GM19025 (cell line): ENCODE data around the gene LRRC73.
A peak's percentile ranks its signal among the peaks of the same experiment; 100 is the strongest.

ENCODE experiments used
- ATAC-seq: cut with Tn5 transposase; IDR thresholded peaks from one replicate; pipeline ENCODE4 v1.9.1; 2021; ENCODE audit warnings: mild to moderate bottlenecking, low read depth, moderate library complexity; ENCODE audit not compliant: unreplicated experiment

LRRC73 gene

DNA sequence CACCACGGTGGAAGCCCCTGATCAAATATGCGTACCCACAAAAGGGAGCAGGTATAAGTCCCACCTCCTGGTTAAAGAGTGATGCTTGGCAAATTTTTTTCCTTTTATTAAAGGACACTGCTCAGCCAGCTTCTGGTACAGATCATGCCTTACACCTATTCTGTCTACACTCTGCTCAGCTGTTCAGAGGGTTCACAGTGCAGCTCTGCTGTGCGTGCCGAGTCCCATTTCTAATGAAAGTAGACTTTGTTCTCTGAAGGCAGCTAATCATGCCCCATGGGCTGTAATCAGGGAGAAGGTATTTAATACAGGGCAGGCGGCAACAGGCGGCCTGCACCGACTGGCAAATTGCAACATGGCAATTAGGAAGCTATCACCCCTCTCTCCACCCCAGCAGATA, 16.3 kb downstream of the LRRC73 start:
- ATAC-seq: no peak

DNA sequence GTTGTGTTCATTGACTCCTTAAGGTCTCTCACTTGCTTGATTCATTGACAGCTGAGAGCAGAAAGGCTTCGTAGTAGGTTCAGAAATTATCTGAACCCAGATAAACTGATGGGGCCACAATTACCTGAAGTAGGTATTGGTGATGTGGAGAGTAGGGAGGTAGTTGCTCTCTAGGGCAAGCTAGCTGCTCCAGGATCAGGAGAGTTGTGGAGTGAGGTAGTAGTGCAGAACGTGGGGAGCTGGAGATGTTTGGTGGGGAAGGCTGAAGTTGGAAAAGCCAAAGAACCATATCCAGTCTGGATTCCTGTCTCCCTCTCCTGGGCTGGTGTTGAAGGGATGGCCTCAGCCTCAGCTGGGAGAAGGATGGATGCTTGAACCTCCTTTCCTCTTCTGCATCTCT, 16.9 kb downstream of the LRRC73 start:
- ATAC-seq: no peak

DNA sequence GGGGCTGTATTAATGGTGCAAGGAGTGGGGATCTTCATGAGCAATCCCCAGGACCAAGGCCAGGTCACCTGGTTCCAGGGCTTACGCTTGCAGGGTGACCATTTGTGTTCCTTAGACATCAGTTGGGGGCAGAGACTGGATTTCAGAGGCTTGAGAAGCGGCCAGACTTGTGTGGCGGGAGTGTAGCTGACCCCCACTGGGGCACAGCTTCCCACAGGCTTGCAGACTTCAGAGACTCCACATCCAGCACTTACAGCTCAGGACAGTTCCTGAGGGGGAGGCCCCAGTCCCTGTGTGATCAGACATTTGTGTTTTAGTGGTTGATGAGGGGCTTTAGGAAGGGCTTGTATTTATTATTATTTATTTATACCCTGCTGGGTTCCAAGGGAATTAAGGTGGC, 17.5 kb downstream of the LRRC73 start:
- no peak for ATAC-seq

DNA sequence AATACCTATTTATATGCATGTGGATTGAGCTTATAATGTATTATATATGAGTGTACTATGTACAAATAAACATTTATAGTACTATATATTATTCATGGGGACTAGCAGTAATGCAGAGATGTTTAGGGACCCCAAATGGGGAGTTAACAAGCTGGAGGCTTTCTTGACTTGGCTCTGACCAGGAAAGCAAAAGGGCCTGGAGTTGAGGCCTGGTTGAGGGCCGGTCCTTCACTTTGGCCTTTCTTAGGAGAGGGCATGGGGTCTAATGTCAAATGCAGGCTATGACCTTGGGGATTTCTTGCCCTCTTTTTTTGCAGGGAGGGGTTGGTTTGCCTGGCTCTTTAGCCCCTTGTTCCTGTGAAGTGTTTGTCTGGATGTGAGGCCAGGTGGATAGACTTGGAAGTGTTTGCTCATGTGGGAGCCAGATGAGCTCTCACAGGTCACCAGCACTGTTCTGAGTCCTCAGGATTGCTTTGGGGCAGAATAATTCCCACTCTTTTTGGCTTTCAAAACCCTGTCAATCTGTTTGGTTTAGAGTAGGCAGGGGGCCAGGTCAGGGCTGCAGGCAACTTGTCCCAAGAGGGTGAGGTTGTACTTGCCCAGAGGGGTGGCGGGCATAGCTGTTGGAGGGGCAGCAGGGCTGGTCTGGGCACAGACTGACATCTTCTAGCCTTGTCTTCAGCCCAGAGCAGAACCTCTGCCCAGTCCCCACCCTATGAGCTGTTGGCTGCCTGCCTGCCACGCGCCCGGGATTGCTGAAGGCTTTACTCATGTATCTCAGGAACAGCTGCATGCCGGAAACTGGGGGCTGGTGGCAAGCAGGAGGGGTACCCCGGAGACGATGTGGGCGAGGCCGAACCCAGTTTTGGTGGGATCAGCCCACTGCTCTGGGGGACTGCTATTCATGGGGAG, 18.1 kb downstream of the LRRC73 start:
- ATAC-seq: no peak

DNA sequence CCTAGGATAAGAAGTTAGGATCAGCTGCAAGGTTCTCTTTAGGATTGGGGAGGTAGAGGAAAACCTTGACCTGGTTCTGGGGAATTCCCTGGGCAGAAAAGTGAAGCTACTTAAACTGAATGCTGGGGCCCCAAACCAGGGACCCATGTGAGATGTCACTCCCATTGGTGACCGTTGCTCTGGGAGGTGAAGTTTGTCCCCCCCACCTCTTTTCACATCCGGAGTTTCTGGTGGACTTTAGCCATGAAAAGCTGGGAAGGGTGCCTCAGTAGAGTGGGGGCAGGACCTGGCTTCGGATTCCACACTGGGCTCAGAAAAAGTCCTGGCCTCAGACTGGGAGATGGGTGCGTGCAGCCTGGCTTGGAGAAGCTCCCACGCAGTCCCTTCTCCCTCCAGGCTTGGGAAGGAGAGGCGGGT, 19.6 kb downstream of the LRRC73 start:
- ATAC-seq: no peak

DNA sequence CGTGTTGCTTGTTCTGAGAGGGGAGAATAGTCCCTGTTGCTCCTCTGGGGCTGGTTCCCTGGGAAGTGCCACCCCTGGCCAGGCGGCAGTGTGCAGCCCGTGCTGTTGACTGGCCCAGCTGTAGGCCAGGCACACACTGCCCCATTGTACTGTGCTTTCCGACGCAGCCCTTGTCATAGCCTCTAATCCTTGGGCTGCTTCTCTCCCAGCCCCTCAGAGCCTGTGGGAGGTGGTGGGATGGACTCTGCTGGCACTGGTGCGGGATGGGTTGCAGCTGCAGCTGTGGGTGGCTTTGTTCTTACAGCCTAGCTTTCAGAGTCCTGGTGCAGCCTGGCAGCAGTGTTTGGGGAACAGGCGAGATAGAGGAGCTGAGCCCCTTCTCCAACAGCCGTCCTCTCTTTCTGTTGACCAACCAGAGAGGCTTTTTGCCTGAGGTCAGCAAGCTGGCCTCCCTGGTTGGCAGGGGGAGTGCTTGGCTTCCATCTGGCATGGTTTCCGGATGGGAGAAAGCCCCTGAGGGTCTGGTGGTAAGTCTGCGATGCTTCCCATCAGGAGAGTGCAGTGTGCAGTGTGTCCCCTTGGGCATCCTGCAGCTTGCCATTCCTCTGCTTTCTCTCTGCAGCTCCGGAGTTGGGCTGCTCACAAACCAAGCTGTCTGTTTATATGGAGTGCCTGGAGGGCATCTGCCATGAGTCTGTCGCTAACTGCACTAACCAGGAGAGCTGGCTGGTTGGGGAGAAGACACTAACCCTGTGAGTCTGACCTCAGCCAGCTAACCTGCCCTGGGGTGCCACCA, 20.7 kb downstream of the LRRC73 start:
- no peak for ATAC-seq

DNA sequence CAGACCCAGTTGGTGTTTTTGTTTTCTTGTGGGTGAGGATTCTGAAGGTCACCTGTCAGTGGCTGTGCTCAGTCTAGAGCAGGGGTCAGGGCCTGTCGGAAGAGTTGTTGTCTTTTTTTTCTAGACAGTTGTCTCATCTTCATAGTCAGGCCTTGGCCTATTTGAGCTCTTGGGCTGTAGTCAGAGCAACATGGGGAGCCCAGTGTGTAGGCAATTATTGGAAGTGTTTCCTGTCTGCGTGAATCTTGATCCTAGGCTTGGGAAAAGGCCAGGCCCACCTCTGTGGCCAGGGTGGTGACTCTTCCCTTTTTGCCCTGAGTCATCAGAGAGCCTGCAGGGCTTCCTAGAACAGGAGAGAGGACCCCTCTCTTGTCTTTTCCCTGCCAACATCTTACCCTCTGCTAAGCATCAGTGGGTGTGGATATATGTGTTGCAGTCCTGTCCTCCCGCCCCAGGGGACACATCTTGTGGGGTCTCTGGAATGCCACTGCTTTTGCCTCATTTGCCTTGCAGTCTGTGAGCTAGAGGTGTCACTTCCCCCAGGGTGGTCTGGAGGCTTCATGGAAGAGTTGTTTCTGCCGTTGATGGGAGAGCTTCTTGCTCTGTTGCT, 21.4 kb downstream of the LRRC73 start:
- no peak for ATAC-seq

DNA sequence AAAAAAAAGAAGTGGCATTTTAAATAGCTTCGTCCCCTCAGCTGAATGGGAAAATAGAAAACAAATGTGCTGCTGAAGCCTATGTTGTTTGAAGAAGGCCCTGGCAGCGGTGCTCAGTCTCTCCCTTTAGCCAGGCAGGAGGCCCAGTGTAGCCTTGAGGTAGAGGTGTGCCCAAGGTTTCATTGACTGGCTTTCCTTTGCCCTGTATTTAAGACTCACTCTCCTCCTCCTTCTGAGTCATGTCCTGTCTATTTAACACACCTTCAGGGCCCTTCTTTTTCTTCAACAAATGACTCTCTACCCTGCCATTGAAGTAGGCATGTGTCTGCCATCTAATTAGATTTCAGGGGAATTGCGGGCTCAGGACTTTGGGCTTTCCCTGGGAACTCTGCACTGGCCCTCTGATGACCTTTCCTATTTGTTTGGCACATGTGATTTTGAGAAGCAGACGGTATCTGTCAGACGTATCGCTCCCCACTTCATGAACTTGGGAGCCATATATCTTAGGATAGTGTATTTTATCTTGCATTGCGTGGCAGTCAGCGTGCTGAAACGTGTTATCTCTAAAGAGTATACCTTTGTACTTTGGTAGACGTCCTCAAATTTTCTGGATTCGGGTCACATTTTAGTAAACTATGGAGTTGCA, 28.4 kb downstream of the LRRC73 start:
- no peak for ATAC-seq

DNA sequence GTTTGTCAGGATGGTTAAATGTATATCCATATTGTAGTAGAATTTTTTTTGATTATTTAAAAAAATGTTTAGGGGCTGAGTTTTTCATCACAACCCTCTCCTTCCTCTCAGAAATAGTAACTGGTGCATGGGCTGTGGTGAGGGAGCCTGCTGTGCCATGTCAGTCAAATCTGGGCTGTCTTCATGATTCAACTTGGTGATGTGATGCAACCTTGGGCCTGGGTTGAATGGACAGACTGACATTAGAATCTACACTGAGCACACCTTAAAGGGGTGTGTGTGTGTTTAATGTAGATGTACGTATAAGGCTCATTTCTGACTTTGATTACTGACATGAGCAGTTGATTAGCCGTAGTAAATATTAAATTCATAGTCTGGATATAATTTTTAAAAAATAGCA, 29.1 kb downstream of the LRRC73 start:
- no peak for ATAC-seq

DNA sequence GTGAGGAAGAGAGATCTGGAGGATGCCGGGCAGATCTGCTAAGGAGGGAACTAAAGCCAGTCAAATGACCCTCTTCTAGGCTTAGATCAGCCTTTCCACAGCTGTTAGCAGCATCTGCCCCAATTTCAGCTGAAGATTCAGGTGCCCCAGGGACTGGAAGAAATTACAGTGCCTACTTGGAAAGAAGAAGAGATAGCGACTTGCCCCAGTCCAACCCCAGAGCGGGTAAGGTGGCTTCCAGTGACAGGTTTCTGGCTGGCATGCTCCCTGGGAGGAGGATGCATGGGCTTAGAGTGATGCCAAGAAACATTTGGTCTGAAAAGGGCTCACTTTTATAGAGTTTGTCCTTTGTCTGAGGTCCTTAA, 32.2 kb downstream of the LRRC73 start:
- no peak for ATAC-seq

DNA sequence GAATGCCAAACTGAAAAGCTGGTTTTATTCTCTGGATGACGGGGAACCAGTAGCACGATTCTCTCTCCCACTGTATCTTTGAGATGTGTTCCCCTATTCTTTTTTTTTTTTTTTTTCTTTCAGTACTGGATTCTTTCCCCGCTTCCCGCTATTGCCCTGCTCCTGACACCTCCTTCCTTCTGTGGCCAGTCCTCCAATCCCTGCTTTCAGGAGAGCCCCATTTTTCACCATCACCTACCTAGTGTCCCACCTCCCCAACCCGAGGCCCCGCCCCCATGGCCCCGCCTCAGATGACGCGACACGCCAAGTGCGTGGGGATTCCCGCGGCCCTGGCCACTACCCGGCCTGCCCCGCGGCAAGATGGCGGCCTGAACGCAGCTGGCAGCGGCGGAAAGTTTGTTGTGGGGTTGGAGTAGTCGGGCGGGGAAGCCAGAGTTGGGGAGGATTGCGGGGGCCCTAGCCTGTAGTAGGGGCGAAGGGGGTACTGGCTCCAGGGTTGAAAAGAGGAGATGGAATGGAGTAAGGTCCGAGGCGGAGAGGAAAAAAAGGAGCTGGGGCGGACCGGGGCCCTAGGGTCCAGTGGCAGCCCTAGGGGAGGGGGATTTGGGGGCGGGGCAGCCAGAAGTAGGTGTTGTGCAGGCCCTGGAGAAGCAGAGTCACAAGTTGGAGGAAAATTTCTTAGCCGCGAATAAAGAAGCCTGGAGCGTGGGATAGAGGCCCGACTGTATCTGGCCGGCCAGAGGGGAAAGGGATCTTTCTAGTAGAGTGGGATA, 32.7 kb downstream of the LRRC73 start, which contains the start of gene TJAP1:
Gene TJAP1 (plus strand): TSS at position 336 of the 773 bp plus-strand sequence. CDS start 21,432 bp downstream, outside the sequence.
- ATAC-seq: peak; percentile 96

DNA sequence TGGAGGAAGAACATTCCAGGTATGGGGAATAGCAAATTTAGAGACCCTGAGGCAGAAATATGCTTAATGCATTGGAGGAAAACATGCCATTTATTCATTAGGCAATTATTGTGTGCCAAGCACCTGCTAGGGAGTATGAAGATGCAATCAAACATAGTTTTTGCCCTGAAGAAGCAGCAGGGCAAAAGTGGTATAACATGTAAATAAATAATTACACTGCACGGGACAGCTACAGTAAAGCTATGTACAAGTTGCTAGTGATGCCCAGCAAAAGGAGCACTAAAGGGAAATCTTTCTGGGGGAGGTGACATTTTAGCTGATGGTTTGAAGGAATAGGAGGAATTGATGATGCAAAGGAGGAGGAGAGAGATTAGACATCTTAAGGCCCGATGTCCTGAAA, 33.4 kb downstream of the LRRC73 start:
- ATAC-seq: no peak

DNA sequence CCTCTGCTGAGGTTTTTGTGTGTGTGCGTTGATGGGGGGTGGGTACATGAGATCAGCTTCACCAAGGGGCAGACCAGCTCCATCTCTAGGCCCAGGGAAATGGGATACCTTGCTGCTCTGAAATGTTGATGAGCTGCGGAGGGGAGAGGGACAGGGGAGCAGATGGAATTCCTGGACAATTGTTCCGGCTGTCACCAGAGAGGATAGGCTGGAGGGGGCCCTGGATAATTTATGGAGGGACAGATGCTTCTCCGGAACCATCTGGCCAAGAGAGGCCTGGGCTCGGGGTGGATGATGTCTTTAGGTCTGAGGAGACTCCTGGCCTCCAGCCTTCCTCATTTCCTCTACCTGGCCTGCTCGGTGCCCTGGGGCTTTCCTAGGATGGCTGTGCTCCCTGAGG, 34.6 kb downstream of the LRRC73 start:
- no peak for ATAC-seq

DNA sequence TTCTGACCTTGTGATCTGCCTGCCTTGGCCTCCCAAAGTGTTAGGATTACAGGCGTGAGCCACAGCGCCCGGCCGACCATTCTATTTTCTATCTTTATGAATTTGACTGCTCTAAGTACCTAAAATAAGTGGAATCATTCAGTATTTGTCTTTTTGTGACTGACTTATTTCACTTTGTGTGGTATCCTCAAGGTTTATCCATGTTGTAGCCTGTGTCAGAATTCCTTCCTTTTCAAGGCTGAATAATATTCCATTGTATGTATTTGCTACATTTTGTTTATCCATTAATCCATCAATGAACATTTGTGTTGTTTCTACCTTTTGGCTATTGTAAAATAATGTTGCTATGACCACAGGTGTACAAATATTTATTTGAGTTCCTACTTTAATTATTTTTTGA, 37.6 kb downstream of the LRRC73 start:
- no peak for ATAC-seq

DNA sequence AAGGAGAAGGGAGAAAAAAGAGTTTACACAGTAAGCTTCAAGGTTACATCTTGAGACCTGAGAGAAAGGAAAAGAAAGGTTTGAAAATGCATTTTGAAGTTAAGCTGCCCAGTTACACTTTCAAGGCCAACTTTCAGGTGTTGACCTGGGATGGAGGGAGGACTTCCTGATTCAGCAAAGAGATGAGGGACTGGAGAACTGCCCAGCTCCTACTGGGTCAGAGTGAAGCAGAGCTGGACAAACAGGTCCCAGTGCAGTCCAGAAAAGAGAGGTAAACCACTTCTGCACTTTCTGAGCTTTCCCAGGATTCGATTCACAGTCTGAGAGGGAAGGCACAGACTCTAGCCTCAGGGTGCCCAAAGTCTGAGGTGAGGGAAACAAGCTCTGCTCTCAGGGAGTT, 38.7 kb downstream of the LRRC73 start:
- no peak for ATAC-seq

DNA sequence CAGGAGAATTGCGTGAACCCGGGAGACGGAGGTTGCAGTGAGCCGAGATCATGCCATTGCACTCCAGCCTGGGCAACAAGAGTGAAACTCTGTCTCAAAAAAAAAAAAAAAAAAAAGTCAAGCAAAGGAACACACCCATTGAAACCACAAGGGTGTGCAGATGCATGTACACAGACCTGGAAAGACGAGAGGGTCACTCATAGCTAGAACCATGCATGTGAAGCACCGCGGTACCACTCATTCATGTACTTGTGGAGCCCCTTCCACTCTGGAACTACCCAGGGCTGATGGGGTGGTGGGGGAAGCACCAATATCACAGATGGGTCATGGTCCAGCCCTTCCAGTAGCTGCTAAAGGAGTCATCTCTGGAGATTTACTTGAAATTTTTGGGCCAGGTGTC, 40.2 kb downstream of the LRRC73 start:
- no peak for ATAC-seq

DNA sequence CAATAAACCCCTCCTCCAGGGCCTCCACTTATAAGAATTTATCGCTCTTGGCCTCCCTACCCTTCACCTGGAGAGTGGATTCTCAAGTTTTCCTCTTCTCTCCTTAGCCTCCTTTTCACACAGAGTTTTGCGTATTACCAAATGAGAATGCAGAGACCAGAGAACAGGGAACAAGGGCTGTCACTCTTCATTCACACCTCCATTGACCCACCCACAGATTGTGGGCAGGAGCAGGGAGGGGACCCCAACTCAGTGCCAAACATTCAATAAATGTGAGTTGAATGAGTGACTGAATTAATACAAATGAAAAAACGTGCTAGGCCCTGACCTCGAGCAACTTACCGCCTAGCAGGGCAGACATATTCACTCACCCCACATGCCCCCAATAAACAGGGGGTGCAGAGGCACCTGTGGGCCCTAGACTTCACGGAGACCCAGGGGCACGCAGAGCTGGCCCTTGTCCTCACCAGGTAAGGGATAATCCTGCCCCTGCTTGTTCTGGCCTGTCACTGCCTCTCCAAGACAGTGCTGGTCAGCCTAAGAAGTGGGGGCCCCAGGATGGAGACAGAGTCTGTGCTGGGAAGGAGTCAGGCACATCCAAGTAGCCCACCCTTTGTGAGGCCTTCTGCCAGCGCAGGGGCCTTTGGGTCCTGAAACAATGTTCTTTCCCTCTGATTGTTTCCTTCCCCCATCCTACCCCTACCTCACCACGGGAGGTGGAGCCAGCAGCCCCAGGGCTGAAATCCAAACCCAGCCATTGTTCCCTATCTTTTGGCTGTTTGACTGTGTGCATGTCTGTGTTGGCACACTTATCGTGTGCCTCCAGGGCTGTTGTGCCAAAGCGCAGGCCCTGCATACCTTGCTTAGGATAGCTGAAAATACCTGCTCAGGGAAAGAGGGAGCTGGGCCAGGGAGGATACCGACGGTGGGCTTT, 41.1 kb downstream of the LRRC73 start:
- ATAC-seq: no peak

DNA sequence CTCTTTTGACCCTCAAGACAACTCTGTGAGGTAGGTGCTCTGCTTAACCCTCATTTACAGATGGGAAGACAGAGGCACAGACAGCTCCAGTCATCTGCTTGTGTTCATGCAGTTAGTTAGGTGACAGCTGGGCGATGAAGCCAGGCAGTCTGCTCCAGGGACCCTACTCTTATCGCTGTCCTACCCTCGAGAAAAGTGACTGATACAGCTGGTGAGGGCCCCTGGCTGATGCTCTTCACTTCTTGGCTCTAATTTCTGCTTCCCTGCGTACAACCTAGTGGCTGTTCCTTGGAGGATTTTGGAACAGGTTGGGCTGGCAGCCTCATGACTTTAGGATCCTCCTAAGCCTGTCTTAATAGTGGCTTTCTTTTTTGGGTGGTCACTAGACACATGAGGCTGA, 41.9 kb downstream of the LRRC73 start:
- no peak for ATAC-seq

DNA sequence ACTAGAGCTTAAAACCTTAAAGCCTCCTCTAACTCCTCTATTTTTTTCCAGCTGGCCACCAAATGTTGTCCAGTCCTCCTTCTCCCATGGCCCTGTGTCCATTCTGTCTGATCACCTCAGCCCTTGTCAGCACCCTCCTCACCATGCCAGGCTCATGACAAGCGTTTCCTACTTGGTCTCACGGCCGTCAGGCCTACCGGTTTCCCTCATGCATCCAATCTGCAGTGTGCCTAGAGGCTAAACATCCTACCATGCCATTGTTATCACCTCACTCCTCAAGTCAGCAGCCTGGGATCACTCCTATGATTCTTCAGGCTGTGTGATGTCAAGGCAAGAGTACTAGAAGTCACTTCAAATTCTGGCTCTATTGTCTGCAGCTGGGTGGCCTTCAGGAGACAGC, 42.4 kb downstream of the LRRC73 start:
- no peak for ATAC-seq
